ENCODE measurements around the gene PODNL1. TPM values are rescaled to one million over a fixed set of nuclear protein-coding genes. Genes with fewer than 3 reads are reported as not detected.

The PODNL1 gene
- total and polyA plus RNA-seq, 2 of the 13 experiments (the other 11 are each of a cell fraction or from before 2014, with no cell fraction given), result 0.18 TPM; not detected in 1

GRCh38 chr19:13905634-13906520, 32.3 kb downstream of the PODNL1 start, which contains the start of the genes BRME1 and CC2D1A (continued):
- TF ChIP-seq, protein P1, sequence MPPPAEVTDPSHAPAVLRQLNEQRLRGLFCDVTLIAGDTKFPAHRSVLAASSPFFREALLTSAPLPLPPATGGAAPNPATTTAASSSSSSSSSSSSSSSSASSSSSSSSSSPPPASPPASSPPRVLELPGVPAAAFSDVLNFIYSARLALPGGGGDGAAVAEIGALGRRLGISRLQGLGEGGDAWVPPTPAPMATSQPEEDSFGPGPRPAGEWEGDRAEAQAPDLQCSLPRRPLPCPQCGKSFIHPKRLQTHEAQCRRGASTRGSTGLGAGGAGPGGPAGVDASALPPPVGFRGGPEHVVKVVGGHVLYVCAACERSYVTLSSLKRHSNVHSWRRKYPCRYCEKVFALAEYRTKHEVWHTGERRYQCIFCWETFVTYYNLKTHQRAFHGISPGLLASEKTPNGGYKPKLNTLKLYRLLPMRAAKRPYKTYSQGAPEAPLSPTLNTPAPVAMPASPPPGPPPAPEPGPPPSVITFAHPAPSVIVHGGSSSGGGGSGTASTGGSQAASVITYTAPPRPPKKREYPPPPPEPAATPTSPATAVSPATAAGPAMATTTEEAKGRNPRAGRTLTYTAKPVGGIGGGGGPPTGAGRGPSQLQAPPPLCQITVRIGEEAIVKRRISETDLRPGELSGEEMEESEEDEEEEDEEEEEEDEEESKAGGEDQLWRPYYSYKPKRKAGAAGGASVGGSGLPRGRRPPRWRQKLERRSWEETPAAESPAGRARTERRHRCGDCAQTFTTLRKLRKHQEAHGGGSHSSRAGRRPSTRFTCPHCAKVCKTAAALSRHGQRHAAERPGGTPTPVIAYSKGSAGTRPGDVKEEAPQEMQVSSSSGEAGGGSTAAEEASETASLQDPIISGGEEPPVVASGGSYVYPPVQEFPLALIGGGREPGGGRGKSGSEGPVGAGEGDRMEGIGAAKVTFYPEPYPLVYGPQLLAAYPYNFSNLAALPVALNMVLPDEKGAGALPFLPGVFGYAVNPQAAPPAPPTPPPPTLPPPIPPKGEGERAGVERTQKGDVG (CRISPR knock-in tag; IDR thresholded peaks at IDR 0.05; ENCODE audit: borderline replicate concordance), result peak; percentile 80
- TF ChIP-seq, protein P2, sequence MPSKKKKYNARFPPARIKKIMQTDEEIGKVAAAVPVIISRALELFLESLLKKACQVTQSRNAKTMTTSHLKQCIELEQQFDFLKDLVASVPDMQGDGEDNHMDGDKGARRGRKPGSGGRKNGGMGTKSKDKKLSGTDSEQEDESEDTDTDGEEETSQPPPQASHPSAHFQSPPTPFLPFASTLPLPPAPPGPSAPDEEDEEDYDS (CRISPR knock-in tag; IDR thresholded peaks at IDR 0.05), result peak; percentile 40
- TF ChIP-seq KAT7 (CRISPR knock-in tag; IDR thresholded peaks at IDR 0.05; ENCODE audit: borderline replicate concordance) (peak; percentile 84), ZNF225 (CRISPR knock-in tag; IDR thresholded peaks at IDR 0.05) (peak; percentile 63), RBM39 (IDR thresholded peaks at IDR 0.05; ENCODE audit: low read depth, low read length, poor library complexity, severe bottlenecking) (peak; percentile 46), CREB1 (IDR thresholded peaks at IDR 0.05) (peak; percentile 53; the same call in 1 of the 2 replicates), CREB1 (CRISPR knock-in tag; IDR thresholded peaks at IDR 0.05) (no peak), NONO (IDR thresholded peaks at IDR 0.05) (no peak), NONO (CRISPR knock-in tag; conservative IDR thresholded peaks at IDR 0.05) (peak; percentile 88), ATRX (CRISPR knock-in tag; IDR thresholded peaks at IDR 0.05; ENCODE audit: borderline replicate concordance) (no peak), KDM1A (CRISPR knock-in tag; IDR thresholded peaks at IDR 0.05) (no peak), NRL (CRISPR knock-in tag; IDR thresholded peaks at IDR 0.05; ENCODE audit: borderline replicate concordance) (peak; percentile 68; the same call in 1 of the 2 replicates), SP4 (CRISPR knock-in tag; IDR thresholded peaks at IDR 0.05) (peak; percentile 83), HNRNPK (IDR thresholded peaks at IDR 0.05; ENCODE audit: low read depth, low read length, poor library complexity, severe bottlenecking) (no peak), SMARCE1 (IDR thresholded peaks at IDR 0.05; ENCODE audit: borderline replicate concordance) (no peak), THAP7 (CRISPR knock-in tag; IDR thresholded peaks at IDR 0.05) (peak; percentile 81; the same call in 1 of the 2 replicates), ATAD3A (CRISPR knock-in tag; IDR thresholded peaks at IDR 0.05) (no peak), MTA1 (CRISPR knock-in tag; IDR thresholded peaks at IDR 0.05; ENCODE audit: borderline replicate concordance) (no peak; the same call in 1 of the 2 replicates), PAX8 (CRISPR knock-in tag; IDR thresholded peaks at IDR 0.05; ENCODE audit: borderline replicate concordance) (0 out of 2 replicates have a peak, but pooled peaks have one; percentile 64), DPF2 (CRISPR knock-in tag; IDR thresholded peaks at IDR 0.05; ENCODE audit: borderline replicate concordance, low read depth) (no peak), ADNP (CRISPR knock-in tag; IDR thresholded peaks at IDR 0.05) (no peak), RFX5 (IDR thresholded peaks at IDR 0.05; ENCODE audit: low read depth, low read length) (no peak), ZNF616 (CRISPR knock-in tag; IDR thresholded peaks at IDR 0.05; ENCODE audit: low read depth) (peak; percentile 90), NFYB (CRISPR knock-in tag; IDR thresholded peaks at IDR 0.05) (peak; percentile 62), ZBTB7B (CRISPR knock-in tag; IDR thresholded peaks at IDR 0.05) (peak; percentile 55; the same call in 1 of the 2 replicates)
- TF ChIP-seq, protein P3, sequence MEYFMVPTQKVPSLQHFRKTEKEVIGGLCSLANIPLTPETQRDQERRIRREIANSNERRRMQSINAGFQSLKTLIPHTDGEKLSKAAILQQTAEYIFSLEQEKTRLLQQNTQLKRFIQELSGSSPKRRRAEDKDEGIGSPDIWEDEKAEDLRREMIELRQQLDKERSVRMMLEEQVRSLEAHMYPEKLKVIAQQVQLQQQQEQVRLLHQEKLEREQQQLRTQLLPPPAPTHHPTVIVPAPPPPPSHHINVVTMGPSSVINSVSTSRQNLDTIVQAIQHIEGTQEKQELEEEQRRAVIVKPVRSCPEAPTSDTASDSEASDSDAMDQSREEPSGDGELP (IDR thresholded peaks at IDR 0.05; ENCODE audit: borderline replicate concordance, low read depth), result no peak
